ENCODE results near the gene BRSK1. TPM values are rescaled to one million over a fixed set of nuclear protein-coding genes. Genes with fewer than 3 reads are reported as not detected.

BRSK1 gene
- total and polyA plus RNA-seq, 2 of the 13 experiments (the other 11 are each of a cell fraction or from before 2014, with no cell fraction given), result 0.18 to 1.2 TPM

DNA sequence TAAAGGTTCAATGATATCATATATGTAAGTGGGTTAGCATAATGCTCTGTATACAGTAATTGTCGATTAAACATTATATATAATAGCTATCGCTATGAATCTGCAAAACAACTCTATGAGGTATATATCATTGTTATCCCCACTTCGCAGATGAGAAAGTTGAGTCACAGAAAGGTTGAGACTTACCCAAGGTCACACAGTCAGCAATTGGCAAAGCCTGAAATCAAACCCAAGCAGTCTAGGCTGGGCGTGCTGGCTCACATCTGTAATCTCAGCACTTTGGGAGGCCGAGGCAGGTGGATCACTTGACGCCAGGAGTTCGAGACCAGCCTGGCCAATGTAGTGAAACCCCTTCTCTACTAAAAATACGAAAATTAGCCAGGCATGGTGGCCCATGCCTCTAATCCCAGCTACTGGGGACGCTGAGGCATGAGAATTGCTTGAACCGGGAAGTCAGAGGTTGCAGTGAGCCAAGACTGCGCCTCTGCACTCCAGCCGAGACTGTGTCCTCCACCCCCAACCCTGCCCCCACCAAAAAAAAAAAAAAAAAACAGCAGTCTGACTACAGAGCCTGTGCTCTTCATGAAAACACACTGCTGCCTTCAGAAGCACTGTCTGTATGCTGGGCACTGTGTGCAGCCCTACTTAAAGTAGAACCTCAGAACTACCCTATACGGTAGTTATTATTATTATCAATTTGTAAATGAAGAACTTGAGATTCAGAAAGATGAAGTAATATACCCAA, 5.2 kb upstream of the BRSK1 start:
- no TSS peak for BruUV-seq (replicated peaks)
- CTCF ChIA-PET (ENCODE audit: low intra/inter-chr PET ratio, low total read pairs), result no interaction called here

DNA sequence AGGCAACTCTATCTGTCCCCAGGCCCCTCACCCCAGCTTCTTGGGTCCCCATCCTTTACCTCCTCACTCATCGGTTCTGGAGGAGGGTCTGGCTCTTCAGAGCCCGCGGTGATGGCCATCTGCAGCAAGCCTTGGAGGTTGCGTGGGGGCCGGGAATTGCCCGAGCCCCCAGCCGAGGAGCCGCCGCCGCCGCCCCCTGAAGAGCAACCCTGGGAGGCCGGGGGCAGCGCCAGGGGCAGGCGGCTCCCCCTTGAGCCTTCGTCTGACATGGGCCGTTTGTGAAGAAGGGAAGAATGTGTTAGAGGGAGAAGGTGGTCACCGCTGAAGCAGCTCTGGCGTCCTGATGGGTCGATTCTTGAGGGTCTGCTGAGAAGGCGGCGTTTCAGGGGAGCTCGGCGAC, 4.5 kb upstream of the BRSK1 start:
- peak overlapping the region; percentile 93 for H3K4me2 ChIP-seq (ENCODE audit: low read depth, low read length)
- FAIRE-seq (no peak), DNase-seq (ENCODE audit: low spot score) (no peak), ATAC-seq (no peak)
- H3K27ac ChIP-seq (ENCODE audit: extremely low read length, insufficient read depth, low read length), result peak overlapping the region; percentile 68
- peaks cover 24% of the 10 kb centered on the region for H3K4me1 ChIP-seq (ENCODE audit: insufficient read depth, low read length)
- H2AFZ ChIP-seq (ENCODE audit: low read length), result no peak overlapping the region
- ChIA-PET POLR2A (interaction anchor here (0.5 to 5.1 kb wide), 10 partner anchors 16 to 320 kb away, joined by 3 to 58 read pairs (median 7); partner anchors contain the start of genes FIZ1, KMT5C, PPP6R1 and UBE2S), CTCF (ENCODE audit: low intra/inter-chr PET ratio, low total read pairs) (no interaction called here)
- H3K9ac ChIP-seq (ENCODE audit: insufficient read depth, low read depth, low read length), result peak overlapping the region; percentile 77
- TSS peak; percentile 67 for BruUV-seq (replicated peaks)
- H3K36me3 ChIP-seq (replicated peaks in 1 of 2; ENCODE audit: control insufficient read depth in 1 of 2, insufficient read depth in 2 of 2, low read length in 2 of 2), result peaks cover 5 to 24% of the 10 kb centered on the region in 2 experiments; a peak in 3 of 5 replicates
- no peaks in the 10 kb centered on the region for H4K20me1 ChIP-seq (ENCODE audit: insufficient read depth, low read length)
- 2% methylated on average over 6 of the region's 23 CpGs for WGBS (ENCODE audit: low lambda C conversion rate)
- no peak for TF ChIP-seq ZSCAN21 (CRISPR knock-in tag; IDR thresholded peaks at IDR 0.05; ENCODE audit: borderline replicate concordance)
- no peak for TF ChIP-seq ZMYM2 (CRISPR knock-in tag; IDR thresholded peaks at IDR 0.05)
- TF ChIP-seq MEIS2 (CRISPR knock-in tag; IDR thresholded peaks at IDR 0.05), result no peak
- 0 out of 2 replicates have a peak, but pooled peaks have one; percentile 4 for TF ChIP-seq ZNF563 (CRISPR knock-in tag; IDR thresholded peaks at IDR 0.05)
- TF ChIP-seq ZNF878 (CRISPR knock-in tag; IDR thresholded peaks at IDR 0.05), result 0 out of 2 replicates have a peak, but pooled peaks have one; percentile 40
- no peak for TF ChIP-seq HNRNPH1 (optimal IDR thresholded peaks at IDR 0.05; ENCODE audit: low read depth, low read length)
- in situ Hi-C loops (cut with HindIII; ENCODE audit: extremely low pct_ligation_motif_present, low pct_unique_long_range_greater_than_20kb) (no loop called here), intact Hi-C loops (cut with micrococcal nuclease; ENCODE audit: unreplicated experiment) (no loop called here)
- no peaks in the 10 kb centered on the region for H3K9me3 ChIP-seq (ENCODE audit: low read length)
- H3K79me2 ChIP-seq (ENCODE audit: insufficient read depth, low read length), result peaks cover 6% of the 10 kb centered on the region
- H3K4me3 ChIP-seq (replicated peaks in 1 of 3; ENCODE audit: insufficient read depth in 1 of 3, low read depth in 2 of 3, low read length in 3 of 3), result peak overlapping the region; percentile 86 to 97 (median 93)
- H3K27me3 ChIP-seq (ENCODE audit: control insufficient read depth in 1 of 2, insufficient read depth in 2 of 2, low read length in 2 of 2), result peaks cover 0 to 8% of the 10 kb centered on the region in 2 experiments; a peak in 3 of 5 replicates

More for the DNA sequence above, 5.2 kb upstream of the BRSK1 start:
- ATAC-seq (no peak), FAIRE-seq (no peak), DNase-seq (ENCODE audit: low spot score) (no peak)
- Histone ChIP-seq H4K20me1 (ENCODE audit: insufficient read depth, low read length) (no peaks in the 10 kb centered on the region), H2AFZ (ENCODE audit: low read length) (no peak overlapping the region), H3K4me3 (replicated peaks in 1 of 3; ENCODE audit: insufficient read depth in 1 of 3, low read depth in 2 of 3, low read length in 3 of 3) (peak overlapping the region; percentile 86 to 97 (median 93)), H3K79me2 (ENCODE audit: insufficient read depth, low read length) (peaks cover 6% of the 10 kb centered on the region), H3K27me3 (ENCODE audit: control insufficient read depth in 1 of 2, insufficient read depth in 2 of 2, low read length in 2 of 2) (peaks cover 0 to 8% of the 10 kb centered on the region in 2 experiments; a peak in 3 of 5 replicates), H3K27ac (ENCODE audit: extremely low read length, insufficient read depth, low read length) (no peak overlapping the region), H3K4me2 (ENCODE audit: low read depth, low read length) (peak overlapping the region; percentile 93), H3K9me3 (ENCODE audit: low read length) (no peaks in the 10 kb centered on the region), H3K9ac (ENCODE audit: insufficient read depth, low read depth, low read length) (peak overlapping the region; percentile 77; the same call in 1 of the 2 replicates), H3K4me1 (ENCODE audit: insufficient read depth, low read length) (peaks cover 24% of the 10 kb centered on the region), H3K36me3 (replicated peaks in 1 of 2; ENCODE audit: control insufficient read depth in 1 of 2, insufficient read depth in 2 of 2, low read length in 2 of 2) (peaks cover 7 to 25% of the 10 kb centered on the region in 2 experiments; a peak in 3 of 5 replicates)
- TF ChIP-seq ZNF235 (CRISPR knock-in tag; IDR thresholded peaks at IDR 0.05; ENCODE audit: borderline replicate concordance) (no peak), HMG20A (CRISPR knock-in tag; IDR thresholded peaks at IDR 0.05; ENCODE audit: borderline replicate concordance) (no peak), ZNF629 (CRISPR knock-in tag; conservative IDR thresholded peaks at IDR 0.05) (peak; percentile 80), SNRNP70 (IDR thresholded peaks at IDR 0.05; ENCODE audit: low read depth, low read length) (no peak), ZSCAN21 (CRISPR knock-in tag; IDR thresholded peaks at IDR 0.05; ENCODE audit: borderline replicate concordance) (no peak)
- intact Hi-C loops (cut with micrococcal nuclease; ENCODE audit: unreplicated experiment), result no loop called here
- in situ Hi-C loops (cut with HindIII; ENCODE audit: extremely low pct_ligation_motif_present, low pct_unique_long_range_greater_than_20kb), result no loop called here
- 91% methylated on average over 13 of the region's 13 CpGs for WGBS (ENCODE audit: low lambda C conversion rate)
- POLR2A ChIA-PET, result interaction anchor here (0.5 to 5.1 kb wide), 3 partner anchors 18 to 198 kb away, joined by 3 to 58 read pairs (median 3); partner anchors contain the start of gene PPP6R1
